GM12873 (cell line): Measurements from ENCODE around the gene PKP4.

Experiments used
- CTCF ChIP-seq: IDR thresholded peaks from 2 replicates; pipeline ENCODE4 v1.5.1; 2012; ENCODE audit warnings: low read depth, mild to moderate bottlenecking, moderate library complexity, low read length, control low read depth; ENCODE audit not compliant: insufficient read depth; ENCODE audit errors: missing control alignments

Gene PKP4

DNA sequence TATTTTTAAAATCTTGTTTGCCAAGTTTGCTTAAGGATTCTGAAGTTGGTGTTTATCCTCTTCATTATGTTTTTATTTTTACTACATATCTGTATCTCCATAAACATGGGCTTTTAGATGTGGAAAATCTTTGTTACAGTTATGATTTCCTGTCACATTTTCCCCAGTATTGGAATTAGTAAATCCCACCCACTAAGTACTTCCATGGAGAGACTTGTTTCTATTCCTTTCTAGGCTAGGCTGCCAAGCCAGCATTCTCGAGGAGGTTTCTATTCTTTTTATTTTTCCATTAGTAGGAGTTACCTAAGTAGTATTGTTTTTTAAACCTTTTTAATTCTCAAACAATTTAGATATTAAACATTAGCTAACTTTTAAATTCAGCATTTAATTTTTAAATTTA is 22.1 kb downstream of the PKP4 start:
- no peak for TF ChIP-seq CTCF

DNA sequence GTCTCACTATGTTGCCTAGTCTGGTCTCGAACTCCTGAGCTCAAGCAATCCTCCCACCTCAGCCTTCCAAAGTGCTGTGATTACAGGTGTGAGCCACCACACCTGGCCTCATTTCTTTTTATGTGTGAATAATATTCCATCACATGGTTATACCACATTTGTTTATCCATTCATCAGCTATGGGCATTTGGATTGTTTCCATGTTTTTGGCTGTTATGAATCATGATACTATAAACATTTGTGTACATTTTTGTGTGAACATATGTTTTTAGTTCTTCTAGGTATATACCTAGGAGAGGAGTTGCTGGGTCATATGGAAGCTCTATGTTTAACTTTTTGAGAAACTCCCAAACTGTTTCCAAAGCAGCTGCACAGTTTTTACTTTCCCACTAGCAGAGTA is 24.4 kb downstream of the PKP4 start:
- TF ChIP-seq CTCF, result no peak

DNA sequence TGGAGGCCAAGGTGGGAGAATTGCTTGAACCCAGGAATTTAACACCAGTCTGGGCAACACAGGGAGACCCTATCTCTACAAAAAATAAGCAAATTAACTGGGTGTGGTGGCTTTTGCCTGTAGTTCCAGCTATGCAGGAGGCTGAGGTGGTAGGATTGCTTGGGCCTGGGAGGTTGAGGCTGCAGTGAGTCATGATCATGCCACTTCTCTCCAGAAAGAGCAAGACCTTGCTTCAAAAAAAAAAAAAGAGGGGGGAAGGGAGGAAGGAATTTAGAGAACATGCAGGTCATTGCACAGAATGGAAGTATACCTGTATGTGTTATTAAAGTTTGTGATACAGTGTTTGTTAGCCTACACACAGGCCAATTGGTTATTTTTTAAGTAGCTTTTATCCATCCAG is 25.8 kb downstream of the PKP4 start:
- no peak for TF ChIP-seq CTCF

DNA sequence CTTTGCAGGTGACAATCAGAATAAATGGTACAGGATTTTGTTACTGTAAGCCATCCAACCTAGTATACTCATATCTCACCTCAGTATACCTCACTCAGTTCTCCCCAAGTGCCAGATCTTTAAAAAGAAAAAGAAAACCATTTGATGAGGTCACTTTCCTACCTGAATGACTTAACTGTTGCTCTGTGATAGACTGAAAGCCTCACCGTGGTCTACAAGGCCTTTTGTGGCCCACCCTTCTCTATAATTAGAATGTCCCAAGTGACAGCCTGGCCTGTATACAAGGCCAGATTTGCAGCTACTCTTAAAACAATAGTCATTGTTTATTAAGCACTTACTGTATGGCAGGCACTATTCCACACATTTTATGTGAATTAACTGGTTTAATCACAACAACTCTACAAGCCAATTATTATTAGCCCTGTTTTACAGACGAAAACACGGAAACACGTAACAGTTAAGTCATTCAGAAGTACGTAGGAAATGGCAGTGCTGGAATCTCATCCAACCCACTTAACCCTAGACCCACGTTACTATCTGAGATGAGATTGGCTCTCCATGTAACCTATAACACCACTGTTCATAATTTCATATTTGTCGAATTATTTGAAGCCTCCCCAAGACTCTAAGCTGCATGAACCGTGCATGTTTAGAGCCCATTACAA is 28.3 kb downstream of the PKP4 start:
- TF ChIP-seq CTCF, result no peak

DNA sequence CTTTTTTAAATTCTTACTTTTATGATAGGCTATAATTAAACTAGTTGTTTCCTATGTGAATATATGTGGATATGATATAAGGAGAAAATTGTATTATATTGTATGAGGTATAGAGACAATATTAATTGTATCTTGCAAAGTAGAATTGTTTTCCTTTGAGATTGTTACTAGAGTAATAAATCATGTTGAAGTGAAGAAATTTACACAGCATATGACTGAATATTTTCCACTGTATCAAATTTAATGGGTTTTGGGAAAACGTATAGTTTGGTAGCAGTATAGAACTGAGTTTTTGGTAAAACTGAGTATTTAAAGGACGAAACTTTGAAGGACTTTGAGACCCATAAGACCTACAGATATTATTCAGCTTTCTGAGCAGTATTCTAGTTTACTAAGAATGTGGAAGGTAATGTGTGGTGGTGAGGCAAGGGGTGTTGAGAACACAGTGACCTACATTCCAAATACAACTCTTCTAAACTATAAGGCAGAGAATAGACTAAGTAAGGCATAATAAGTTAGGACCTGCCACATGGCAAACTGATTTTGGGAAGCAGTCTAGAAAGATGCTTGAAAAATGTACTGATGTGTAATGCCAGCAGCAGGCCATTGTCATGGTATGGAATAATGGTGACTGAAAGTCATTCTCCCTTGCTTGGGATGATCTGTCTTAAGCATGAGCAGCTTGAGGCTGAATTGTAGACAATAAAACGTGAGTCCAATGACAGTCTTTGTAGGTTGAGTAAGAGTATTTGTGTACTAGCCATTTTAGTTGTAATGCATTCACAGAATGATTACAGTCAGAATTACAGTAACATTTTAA is 29.6 kb downstream of the PKP4 start:
- no peak for TF ChIP-seq CTCF

- TF ChIP-seq CTCF, result no peak
Measured at GRCh38 chr2:158486970-158487325, 30.2 kb downstream of the PKP4 start.

DNA sequence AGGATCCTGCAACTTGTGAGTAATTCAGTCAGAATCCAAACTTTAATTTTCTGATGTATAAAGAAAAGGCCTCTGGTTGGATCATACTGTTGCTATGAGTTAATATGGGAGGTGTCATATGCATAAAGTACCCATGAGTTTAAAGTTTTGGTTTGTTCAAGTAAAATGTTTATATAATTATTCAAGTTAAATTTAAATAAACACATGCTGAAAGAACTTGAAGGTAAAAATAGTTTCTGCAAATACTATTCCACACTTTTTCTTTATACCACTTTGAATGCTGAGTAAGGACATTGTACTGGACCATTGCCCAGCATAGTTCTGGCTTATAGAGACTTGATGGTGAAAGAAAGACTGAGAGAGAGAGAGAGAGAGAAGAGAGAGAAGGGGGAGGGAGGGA is 30.7 kb downstream of the PKP4 start:
- no peak for TF ChIP-seq CTCF
